ENCODE measurements around the gene OR6K6.

The OR6K6 gene, protein sequence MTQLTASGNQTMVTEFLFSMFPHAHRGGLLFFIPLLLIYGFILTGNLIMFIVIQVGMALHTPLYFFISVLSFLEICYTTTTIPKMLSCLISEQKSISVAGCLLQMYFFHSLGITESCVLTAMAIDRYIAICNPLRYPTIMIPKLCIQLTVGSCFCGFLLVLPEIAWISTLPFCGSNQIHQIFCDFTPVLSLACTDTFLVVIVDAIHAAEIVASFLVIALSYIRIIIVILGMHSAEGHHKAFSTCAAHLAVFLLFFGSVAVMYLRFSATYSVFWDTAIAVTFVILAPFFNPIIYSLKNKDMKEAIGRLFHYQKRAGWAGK

DNA sequence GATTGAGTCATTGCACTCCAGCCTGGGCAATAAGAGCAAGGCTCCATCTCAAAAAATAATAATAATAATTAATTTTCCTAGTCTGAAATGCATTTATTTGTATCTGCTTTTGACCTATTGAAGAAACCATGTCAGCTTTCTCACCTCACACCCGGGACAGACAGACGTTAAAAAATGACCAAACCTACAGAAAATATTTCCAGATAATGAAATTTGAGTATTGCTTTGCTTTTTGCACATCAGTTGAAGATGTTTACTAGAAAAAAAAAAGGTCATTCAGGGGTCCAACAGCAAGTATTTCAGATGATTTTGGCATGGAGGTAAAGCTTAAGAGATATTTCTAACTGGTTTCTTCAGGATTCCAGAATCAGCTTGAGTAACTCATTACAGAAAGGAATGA is at the start of gene OR6K6:
OR6K6 (plus strand) TSS at position 301 of the 400 bp plus-strand sequence. CDS start 168 bp downstream, outside the sequence.
- no peak for DNase-seq

DNA sequence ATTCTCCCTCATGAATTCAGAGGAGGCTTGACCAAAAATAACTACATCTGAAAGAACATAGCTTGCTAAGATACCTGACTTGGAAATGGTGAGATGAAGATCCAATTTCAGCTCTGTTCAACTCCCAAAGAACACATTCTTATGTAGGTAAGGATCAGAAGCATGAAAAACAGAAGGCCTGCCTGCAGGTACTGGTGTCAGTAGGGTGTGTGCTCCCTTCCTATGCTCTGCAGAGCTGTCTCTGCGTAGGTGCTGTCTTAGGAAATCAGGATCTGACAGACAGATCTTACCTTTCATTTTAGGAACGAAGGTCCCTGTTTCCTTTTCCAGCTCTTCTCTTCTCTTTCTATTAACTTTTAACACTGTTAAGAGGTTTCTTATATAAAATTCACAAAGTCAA is 48.4 kb upstream of the OR6K6 start:
- DNase-seq = no peak

DNA sequence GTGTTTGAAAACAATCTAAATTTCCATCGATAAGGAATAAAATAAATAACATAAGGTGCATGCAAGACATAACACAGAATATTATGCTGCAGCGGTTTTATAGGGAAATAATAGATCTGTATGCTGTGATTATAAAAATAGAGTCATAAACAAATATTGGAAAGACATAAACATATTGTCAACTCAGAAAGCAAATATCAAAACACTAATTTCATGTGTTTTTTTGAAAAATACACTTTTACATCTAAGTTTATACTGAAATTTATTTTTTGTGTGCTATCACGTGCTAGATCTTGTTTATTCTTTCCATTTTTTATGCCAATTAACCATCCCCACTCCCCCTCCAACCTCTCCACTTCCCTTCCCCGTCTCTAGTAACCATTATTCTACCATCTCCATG is 43.4 kb upstream of the OR6K6 start:
- no peak for DNase-seq

DNA sequence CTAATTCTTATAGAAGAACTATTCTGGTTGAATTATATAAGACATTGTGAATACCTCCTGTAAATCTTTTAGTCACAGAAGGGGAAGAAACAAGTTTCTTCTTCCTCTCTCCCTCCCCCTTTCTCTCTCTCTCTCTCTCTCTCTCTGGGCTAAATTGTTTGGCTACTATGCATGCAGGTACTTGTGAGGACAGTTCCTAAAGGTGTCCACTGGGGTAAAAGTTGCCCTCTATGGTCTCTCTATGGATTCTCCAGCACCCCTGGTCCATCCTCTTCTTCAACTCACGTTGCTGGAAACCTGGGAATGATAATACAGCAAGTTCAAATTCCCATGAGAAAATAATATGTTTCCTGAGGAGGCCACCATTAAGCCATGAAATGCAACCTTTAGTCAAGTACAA is 39.8 kb upstream of the OR6K6 start:
- no peak for DNase-seq

DNA sequence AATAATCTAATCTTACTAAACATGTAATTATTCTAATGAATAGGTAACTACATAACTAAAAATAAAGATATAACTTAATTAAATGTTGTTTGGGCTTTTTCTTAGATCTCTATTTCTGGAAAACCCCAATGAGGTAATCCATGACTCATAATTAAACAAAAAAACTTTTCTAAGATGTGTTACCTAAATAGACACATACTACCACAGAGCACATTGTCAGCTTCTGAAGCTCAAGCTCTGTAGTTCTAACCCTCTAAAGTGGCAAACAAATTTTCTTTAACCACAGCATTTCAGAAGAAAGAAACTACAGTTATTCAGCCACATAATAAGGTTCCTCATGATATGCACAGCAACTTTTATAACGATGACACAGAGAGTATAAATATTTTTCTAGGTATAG is 38.2 kb upstream of the OR6K6 start:
- no peak for DNase-seq

DNA sequence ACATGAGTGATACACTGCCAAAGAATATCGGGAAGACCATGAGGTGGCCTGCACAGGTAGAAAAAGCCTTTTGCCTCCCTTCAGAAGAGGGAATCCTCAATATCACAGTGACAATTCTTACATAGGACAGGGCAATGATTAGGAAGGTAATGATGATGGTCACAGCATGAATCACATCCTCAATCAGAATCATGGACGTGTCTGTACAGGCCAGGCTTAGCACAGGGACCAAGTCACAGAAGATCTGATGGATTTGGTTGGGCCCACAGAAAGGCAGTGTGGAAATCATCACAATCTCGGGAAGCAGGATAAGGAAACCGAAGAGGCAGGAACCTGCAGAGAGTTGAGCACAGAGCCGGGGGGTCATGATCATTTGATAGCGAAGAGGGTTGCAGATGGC is 37.2 kb upstream of the OR6K6 start:
- no peak for DNase-seq

DNA sequence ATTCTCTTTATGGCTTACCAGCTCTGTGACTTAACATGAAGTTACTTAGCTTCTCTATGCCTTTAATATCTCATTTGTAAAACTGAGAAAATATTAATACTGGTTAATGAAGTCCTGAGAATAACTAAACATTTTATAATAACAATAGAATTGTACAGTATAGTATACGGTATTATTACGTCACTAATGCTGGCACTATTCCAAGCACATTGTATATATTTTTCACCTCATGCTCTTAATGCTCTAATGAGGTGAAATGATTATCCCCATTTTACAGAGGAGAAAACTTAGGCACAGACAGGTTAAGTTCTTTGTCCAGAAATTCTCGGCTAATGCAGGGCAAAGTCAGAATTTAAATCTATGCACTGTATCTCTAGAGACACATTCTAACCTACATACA is 34.9 kb upstream of the OR6K6 start:
- no peak for DNase-seq

DNA sequence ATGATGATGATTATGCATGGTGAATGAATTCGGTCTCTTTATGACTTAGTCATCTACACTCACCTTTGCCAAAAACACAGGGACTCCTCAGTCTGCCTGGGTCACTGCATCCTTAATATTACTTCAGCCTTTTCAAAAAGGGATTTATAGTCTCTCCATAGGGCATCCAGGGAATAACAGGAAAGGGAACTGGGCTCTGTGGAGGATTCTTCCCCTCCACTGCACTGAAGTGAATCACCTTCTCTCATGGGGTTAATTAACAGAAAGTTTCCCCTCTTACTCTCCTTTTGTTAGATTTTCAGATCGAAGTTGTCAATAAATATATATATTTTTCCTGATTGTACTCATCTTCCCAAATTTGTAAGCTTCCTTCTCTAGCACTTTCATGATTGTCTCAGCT is 33.9 kb upstream of the OR6K6 start, which contains the start of gene OR6K3:
OR6K3 (minus strand) TSS at position 101 of the 400 bp plus-strand sequence. CDS start 2,605 bp downstream, outside the sequence.
- no peak for DNase-seq

DNA sequence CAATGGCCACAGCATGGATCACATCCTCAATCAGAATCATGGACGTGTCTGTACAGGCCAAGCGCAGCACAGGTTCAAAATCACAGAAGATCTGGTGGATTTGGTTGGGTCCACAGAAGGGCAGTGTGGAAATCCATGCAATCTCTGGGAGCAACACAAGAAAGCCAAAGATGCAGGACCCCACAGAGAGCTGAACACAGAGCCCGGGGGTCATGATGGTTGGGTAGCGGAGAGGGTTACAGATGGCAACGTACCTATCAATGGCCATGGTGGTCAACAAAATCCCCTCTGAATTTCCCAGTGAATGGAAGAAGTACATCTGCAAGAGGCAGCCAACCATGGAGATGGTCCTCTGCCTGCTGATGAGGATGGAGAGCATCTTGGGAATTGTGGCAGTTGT is 30.1 kb upstream of the OR6K6 start:
- DNase-seq = no peak

DNA sequence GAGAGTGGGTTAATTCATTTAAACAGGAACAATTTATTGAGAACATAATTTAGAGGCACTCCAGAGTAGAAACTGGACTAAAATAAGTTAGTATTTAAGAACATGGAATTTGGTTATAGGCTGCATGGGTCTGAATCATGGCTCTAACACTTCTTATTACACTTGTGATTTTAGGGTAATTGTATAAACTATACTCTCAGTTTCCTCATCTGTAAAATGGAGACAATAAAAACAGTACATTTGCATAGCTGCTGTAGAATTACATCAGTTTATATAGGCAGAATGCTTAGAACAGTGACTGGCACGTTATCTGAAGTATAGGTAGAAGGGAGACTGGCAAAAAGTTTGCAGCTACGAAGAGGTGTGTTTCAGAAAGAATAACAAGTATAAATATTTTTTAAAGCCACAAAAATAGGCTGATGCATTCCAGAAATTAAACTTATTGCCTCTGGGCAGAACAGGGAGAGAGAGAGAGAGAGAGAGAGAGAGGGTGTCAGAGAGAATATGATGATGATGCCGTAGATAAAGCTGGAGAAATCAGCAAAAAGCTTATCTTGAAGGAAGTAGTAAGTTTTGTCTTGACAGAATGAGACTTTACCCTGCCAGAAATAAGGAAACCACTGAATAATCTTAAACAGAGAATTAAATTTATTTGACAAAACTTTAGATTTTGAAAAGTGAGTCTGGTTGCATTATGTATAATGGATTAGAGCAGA is 25.9 kb upstream of the OR6K6 start:
- DNase-seq = no peak

DNA sequence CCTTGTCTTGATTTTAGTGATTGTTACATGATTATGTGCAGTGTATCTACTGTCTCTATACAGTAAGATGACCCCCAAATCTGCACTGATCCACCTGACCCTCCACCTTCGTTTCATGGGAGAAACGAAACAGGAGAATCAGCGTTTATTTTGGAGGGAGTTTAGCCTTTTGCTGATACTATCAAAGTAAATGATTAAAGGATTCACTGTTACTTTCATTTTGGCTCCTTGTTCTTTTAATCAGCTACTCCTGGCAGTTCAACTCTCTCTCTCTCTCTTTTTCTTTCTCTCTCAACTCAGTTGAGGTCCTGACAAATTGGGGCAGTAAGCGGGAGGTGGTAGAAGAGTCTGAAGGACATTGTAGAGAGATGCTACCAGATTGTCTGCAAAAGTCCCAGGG is 24.1 kb upstream of the OR6K6 start:
- DNase-seq = no peak

DNA sequence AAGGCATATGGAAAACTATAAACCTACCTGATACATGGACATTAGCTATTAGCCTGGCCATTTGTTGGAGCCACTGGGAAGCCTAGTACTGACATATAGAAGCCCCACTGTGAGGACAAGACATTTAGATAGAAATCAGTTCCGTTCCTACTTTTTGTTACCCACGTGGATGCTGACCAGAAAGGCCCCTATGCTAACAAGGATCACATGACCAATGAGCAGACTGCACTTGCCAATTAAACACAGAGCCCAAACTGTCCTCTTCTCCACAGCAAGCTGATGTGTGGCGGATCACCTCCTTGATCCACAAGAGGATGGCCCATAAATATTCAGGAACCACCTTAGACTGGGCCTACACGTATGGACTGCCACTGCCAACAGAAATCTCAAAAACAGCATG is 22.8 kb upstream of the OR6K6 start:
- no peak for DNase-seq

DNA sequence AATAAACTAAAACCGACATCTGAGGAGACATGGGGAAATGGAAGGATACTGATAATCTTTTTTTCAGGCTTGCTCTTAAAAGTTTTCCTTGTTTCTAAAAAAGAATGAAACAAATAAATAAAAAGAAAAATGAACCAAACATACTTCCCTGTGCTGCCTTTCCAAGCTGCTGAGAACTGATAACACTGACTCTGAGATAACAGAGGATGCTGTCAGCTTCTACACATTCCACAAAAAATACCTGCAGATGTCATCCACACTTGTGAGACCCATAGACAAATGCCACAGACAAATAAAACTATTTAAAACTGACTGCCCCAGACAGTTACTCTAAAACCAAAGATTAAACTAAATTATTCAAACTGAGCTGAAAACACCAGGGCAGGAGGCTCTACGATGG is 22.0 kb upstream of the OR6K6 start:
- no peak for DNase-seq

DNA sequence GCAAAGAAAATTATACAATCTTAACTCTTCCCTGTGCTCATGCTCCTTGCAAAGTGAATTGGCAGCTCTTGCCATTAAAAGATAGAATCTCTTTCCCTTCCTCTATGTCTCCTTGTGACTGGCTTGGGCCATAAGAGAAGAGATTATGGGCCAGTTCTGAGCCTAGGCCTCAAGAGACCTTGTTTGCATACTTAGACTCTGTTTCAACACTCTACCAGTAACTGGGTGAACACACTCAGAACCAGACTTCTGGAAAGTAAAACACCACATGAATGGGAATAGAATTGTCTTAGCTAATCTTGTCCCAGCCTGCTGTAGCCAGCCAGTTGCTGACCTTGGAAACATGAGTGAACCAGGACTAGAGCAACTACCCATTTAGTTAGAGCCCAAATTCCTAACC is 18.7 kb upstream of the OR6K6 start:
- no peak for DNase-seq

DNA sequence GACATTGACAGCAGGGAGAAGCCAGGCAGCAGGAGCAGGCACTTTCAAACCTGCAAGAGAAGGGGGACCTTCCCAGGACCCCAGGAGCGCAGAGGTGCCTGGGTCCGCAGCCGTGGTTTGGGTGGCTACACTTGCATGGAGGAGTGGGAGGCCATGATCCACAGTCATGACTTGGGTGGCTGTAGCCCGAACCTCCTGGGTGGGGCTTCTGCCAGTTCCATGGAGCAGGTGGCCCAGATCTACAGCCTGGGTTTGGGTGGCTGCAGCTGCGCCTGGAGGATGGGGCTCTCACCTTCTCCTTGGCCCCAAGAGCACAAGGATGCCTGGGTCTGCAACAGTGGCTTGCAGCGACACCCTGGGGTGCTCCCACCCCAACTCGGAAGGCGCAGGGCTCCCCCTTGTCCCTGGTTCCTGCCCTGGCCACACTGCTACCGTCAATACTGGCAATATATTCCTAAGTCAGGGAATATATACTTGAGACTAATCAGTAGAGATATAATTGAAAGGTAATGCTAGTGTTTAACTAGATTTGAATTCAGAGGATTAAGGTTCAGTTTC is 2.3 kb upstream of the OR6K6 start:
- DNase-seq = no peak

DNA sequence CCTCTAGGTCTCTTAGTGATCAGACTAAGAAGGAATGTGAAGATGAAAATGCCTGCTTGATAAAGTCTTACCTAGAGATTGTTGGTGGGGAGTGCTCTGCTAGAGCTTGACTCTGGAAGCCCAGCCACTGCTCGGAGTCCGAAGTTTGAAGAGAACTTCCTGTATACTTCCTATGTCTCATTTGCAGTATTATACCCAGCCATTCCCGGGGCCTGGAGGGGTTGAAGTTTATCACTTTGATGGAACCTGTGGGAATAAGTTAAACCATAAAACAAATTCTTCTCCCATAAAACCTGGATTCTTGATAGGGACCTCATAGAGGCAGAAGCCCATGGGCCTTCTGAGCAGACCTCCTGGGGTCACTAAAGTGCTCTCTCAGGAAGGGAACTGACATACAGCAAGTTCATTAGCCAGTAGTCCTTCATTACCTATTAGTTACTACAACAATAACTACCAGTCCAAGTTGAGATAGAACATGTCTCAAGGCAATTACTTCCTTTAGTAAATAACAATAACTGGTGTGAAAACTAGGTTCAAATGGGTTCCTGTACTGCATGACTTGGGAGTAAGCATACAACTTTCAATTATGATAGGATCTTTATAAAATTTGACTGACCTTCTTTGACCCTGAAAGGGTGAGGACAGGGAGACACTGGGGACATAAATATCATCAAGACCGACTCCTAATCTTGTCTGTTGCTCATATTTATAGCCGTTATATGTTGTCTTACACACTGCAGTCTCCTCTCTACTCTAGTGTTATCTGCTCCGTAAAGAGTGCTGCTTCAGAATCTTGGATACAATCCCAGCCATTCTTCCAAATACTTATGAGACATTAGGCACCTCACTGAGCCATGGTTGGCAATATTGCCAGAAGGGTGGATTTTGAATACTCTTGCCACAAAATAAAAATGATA is 17.7 kb downstream of the OR6K6 start, which contains the start of gene OR6N1:
OR6N1 (minus strand) TSS at position 246 of the 917 bp plus-strand sequence. CDS start 5,513 bp downstream, outside the sequence.
- DNase-seq = no peak

DNA sequence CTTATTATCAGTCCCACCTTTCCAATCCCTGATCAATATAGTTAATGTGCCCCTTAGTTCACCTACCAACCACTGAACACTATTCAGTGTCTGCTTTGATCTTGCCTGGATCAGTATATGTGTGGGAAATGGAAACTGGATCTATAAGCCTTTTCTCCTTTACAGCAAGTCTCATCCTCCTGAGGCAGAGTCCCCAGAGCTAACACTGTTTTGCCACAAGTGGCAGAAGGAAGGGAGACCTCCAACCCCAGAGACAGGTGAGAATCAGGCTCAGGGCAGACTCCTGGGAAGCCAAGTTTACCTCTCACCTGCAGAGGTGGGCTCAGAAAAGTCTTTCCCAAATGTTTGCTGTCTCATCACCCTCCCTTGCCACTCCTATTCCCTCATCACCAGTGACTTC is 26.6 kb downstream of the OR6K6 start, which contains the start of gene OR6N2:
OR6N2 (minus strand) TSS at position 101 of the 400 bp plus-strand sequence. CDS start 3,569 bp downstream, outside the sequence.
- no peak for DNase-seq

DNA sequence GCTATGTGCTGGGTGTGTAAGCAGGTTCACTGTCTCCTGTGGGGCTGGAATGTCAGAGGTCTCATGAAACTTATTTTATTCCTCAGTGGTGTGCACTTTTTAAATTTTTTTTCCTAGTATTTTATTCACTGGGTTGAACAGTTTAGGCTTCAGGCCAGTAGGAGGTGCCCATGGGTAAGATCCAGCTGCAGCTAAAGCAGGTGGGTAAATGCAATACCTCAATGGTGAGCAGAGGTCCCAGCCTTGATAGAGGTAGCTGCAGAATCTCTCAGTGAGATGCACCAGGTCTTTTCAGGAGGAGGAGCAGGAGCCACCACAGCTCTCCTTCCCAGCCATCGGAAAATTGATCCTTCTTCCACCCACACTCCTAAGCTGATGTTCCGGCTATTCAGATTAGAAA is 39.1 kb downstream of the OR6K6 start:
- no peak for DNase-seq

DNA sequence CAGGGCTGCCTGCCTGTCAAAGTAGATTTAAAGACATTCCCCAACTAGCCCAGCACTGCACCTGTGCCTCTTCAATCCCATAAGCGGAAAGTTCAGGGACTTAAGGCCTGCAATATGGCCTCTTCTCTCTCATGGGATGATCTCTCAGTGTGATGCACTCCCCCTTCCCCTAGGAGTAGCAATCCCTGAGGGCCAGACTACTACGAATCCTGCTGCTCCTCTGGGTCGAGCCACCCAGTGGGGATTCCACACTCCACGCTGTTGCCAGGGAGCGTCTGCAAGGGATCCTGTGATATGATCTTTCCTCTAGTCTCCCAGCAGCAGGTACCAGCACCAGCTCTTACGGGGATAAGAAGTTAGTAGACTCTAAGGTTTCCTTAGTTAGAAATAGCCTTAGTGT is 39.7 kb downstream of the OR6K6 start:
- no peak for DNase-seq

DNA sequence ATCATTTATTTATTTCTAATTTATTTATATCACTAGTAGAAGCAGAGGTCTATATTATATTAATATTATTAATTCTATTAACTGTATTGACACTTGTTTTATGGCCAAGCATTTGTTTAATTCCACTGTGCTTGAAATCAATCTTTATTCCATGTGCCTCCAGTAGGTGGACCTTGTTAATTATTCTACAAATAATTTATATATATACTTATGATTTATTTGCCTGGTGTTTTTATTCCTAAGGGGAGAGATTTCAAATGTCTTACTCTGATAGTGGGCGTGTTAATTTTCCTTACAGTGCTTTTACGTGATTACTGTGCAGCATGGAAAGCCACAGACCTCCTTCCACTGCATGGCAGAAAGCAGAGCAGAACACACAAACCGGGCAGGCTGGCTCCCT is 44.0 kb downstream of the OR6K6 start:
- DNase-seq = no peak

DNA sequence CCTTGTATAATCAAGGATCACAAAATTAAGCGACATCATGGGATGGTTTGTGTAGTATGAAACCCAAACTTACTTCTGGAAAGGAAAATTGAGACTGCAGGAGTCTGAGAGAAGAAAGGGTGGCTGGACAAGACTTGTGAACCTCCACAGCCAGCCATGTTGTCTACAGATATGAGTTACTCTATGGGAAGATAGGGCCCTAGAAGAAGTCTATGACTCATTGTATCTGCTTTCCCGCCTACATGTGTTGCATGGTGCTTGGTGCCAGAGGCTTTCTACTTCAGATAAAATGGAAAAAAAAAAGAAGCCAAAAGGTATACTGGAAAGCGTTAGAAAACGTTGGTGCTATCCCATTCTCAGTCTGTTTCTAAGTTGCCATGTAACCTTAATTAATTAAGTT is 45.2 kb downstream of the OR6K6 start:
- no peak for DNase-seq

DNA sequence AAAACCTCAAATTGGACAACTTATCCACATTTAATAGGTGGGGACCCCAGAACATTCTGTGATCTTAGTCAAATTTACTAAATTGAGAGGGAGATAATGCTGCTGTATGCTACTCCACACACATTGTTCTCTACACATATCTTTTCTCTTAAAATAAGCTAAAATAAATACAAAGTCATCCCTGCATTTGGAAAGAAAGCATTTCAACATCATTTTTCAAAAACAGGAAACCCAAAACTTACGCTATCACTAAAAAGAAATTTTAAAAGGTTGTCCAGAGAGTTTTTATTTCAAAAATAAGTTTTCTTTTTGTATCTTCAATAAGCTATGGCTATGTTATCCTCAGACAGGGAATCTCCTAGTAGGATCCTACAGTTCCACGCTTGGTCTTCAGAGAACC is 46.0 kb downstream of the OR6K6 start:
- DNase-seq = no peak

DNA sequence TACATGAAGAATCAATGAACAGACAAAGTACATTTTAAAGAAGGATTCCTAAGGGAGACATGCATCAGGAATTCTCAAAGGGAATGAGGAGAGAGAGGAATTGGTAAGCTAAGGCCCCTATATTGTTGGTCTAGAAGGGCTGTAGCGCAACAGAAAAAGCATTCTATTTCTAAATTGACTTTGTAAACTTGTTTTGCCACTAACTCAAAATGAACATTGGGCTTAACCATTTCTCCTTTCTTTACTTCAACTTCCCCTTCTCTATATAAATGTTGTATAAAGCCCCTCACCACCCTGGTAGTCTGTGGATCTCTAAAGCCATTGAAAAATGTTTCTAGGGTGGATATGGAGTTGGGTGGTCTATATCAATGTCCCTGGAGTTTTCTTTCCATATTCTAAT is 46.9 kb downstream of the OR6K6 start:
- DNase-seq = no peak
